CD14-positive monocyte (primary cell): Measurements from ENCODE around the gene RECK. TPM values are rescaled to one million over a fixed set of nuclear protein-coding genes. Genes with fewer than 3 reads are reported as not detected.
A peak's percentile ranks its signal among the peaks of the same experiment; 100 is the strongest.

Experiments used
- DNase-seq, 3 donors: peaks; one replicate each; pipeline ENCODE4 v3.0.0-alpha.2; 2011 to 2022
- H2AFZ ChIP-seq: 2 replicates; pipeline ENCODE4 v1.6.0; 2012; ENCODE audit warnings: mild to moderate bottlenecking, low read depth, low read length, inconsistent platforms; ENCODE audit not compliant: insufficient read depth, poor library complexity, severe bottlenecking
- H3K27ac ChIP-seq, 2 donors: 1 replicate in 1 of 2; 2 replicates in 1 of 2; pipeline ENCODE4 v1.5.1; 2012 to 2013; ENCODE audit warnings: low read length in 2 of 2, control low read depth in 1 of 2, inconsistent platforms in 1 of 2, low read depth in 1 of 2, mild to moderate bottlenecking in 1 of 2
- H3K27me3 ChIP-seq, 2 donors: one replicate each; pipeline versions ENCODE4 v1.6.0 to v1.6.1; 2011 to 2013; ENCODE audit warnings: low read length in 2 of 2; ENCODE audit not compliant: control insufficient read depth in 2 of 2, insufficient read depth in 2 of 2
- H3K36me3 ChIP-seq, 2 donors: replicated peaks in 1 of 2; 1 replicate in 1 of 2; 2 replicates in 1 of 2; pipeline versions ENCODE4 v1.5.1 to v1.6.1; 2012 to 2013; ENCODE audit warnings: low read length in 2 of 2, control low read depth in 1 of 2, inconsistent platforms in 1 of 2, mild to moderate bottlenecking in 1 of 2; ENCODE audit not compliant: insufficient read depth in 2 of 2, control insufficient read depth in 1 of 2
- H3K4me1 ChIP-seq, 2 donors: 1 replicate in 1 of 2; 2 replicates in 1 of 2; pipeline versions ENCODE4 v1.5.1 to v1.6.1; 2012 to 2013; ENCODE audit warnings: low read length in 2 of 2, control low read depth in 1 of 2, inconsistent platforms in 1 of 2, mild to moderate bottlenecking in 1 of 2, moderate library complexity in 1 of 2; ENCODE audit not compliant: insufficient read depth in 2 of 2, control insufficient read depth in 1 of 2
- H3K4me2 ChIP-seq: replicated peaks from 2 replicates; pipeline ENCODE3; 2012; ENCODE audit warnings: low read length, moderate library complexity, mild to moderate bottlenecking; ENCODE audit not compliant: poor library complexity, severe bottlenecking; ENCODE audit errors: extremely low read depth
- H3K4me3 ChIP-seq, 3 experiments: fragments of 200-600 bp in 1 of 3; sonication (generic) in 1 of 3; replicated peaks in 1 of 3; 1 replicate in 2 of 3; 2 replicates in 1 of 3; pipeline ENCODE4 v1.5.1; 2011 to 2013; ENCODE audit warnings: low read length in 3 of 3, mild to moderate bottlenecking in 3 of 3, control low read depth in 2 of 3, low read depth in 2 of 3, inconsistent platforms in 1 of 3, moderate library complexity in 1 of 3
- H3K79me2 ChIP-seq: 2 replicates; pipeline ENCODE4 v1.6.0; 2012; ENCODE audit warnings: mild to moderate bottlenecking, control low read depth, inconsistent platforms, low read length, moderate library complexity; ENCODE audit not compliant: insufficient read depth
- H3K9ac ChIP-seq: 2 replicates; pipeline ENCODE4 v1.6.0; 2017; ENCODE audit warnings: low read length, mild to moderate bottlenecking; ENCODE audit not compliant: insufficient read depth, poor library complexity, severe bottlenecking
- H3K9me3 ChIP-seq, 2 donors: replicated peaks in 1 of 2; 1 replicate in 1 of 2; 2 replicates in 1 of 2; pipeline versions ENCODE4 v1.5.1 to v1.6.1; 2012 to 2013; ENCODE audit warnings: low read length in 2 of 2, control low read depth in 1 of 2; ENCODE audit not compliant: control insufficient read depth in 1 of 2, insufficient read depth in 1 of 2
- H4K20me1 ChIP-seq: 2 replicates; pipeline ENCODE4 v1.6.0; 2012; ENCODE audit warnings: mild to moderate bottlenecking, low read length, control low read depth, moderate library complexity; ENCODE audit not compliant: insufficient read depth
- H3K27ac Mint-ChIP-seq, 7 donors: one replicate each; pipeline ENCODE4 v1.8.0; 2020; ENCODE audit warnings: mild to moderate bottlenecking in 7 of 7, mixed read lengths in 7 of 7, moderate library complexity in 6 of 7, inconsistent platforms in 2 of 7
- H3K27me3 Mint-ChIP-seq, 3 donors: one replicate each; pipeline ENCODE4 v1.8.0; 2021 to 2022; ENCODE audit warnings: low read depth in 3 of 3, mild to moderate bottlenecking in 3 of 3, mixed read lengths in 3 of 3, moderate library complexity in 3 of 3, inconsistent platforms in 1 of 3
- H3K36me3 Mint-ChIP-seq, 2 donors: one replicate each; pipeline ENCODE4 v1.8.0; 2020; ENCODE audit warnings: mixed read lengths in 2 of 2, inconsistent platforms in 1 of 2, mild to moderate bottlenecking in 1 of 2
- H3K4me1 Mint-ChIP-seq: one replicate; pipeline ENCODE4 v1.8.0; 2020; ENCODE audit warnings: mild to moderate bottlenecking, mixed read lengths
- H3K4me3 Mint-ChIP-seq, 2 donors: one replicate each; pipeline ENCODE4 v1.8.0; 2020; ENCODE audit warnings: mild to moderate bottlenecking in 2 of 2, mixed read lengths in 2 of 2, moderate library complexity in 1 of 2
- H3K9me3 Mint-ChIP-seq, 7 donors: one replicate each; pipeline ENCODE4 v1.8.0; 2020 to 2022; ENCODE audit warnings: mixed read lengths in 7 of 7, mild to moderate bottlenecking in 6 of 7, moderate library complexity in 6 of 7, inconsistent platforms in 2 of 7
- CTCF ChIP-seq: fragments of 200-600 bp; IDR thresholded peaks from one replicate; pipeline ENCODE4 v1.8.0; 2022; ENCODE audit warnings: antibody characterized with exemption, mild to moderate bottlenecking
- WGBS: methylation state at CpG from one replicate; pipeline ENCODE4 v1.1.5; 2013; ENCODE audit warnings: missing lambda C conversion rate; ENCODE audit not compliant: insufficient coverage; 5-methylcytosine and 5-hydroxymethylcytosine counted together
- intact Hi-C, 2 donors: fragments of 100-400 bp; cut with micrococcal nuclease; formaldehyde crosslinking; loops; one replicate each; pipeline versions ENCODE4 v1.15.0 to v1.15.1; 2023
- polyA plus RNA-seq, 3 donors: library from polyadenylated mRNA; depleted of rRNA in 1 of 3; unstranded in 2 of 3; stranded (reverse) in 1 of 3; fragments of 300-500 nt in 2 of 3; fragments of >200 nt in 1 of 3; fragmentation: Illumina TruSeq in 2 of 3; gene quantifications; 1 replicate in 2 of 3; 2 replicates in 1 of 3; pipeline ENCODE4 v1.2.3, GENCODE V29; 2012 to 2021

RECK gene
- polyA plus RNA-seq, 3 donors: 5.0 to 5.2 (median 5.1) TPM

- peak overlapping the region; percentile 94 for H3K4me2 ChIP-seq
- H3K4me1 ChIP-seq: peaks cover 46 to 57% of the 10 kb centered on the region in 2 donors
- H3K27me3 ChIP-seq: no peaks in the 10 kb centered on the region
- peaks cover 9 to 19% of the 10 kb centered on the region in 2 donors for H3K36me3 Mint-ChIP-seq
- H3K4me1 Mint-ChIP-seq: peaks cover 53% of the 10 kb centered on the region
- H3K27ac ChIP-seq: peak overlapping the region; percentile 16 to 99
- peak overlapping the region; percentile 58 to 98 (median 86) for H3K4me3 ChIP-seq
- DNase-seq: no peak
- peaks cover 15% of the 10 kb centered on the region for H4K20me1 ChIP-seq
- H3K27ac Mint-ChIP-seq: peak overlapping the region; percentile 23 to 96 (median 87)
- peak overlapping the region; percentile 95 for H2AFZ ChIP-seq
- TF ChIP-seq CTCF: no peak
- peak overlapping the region; percentile 79 to 91 for H3K4me3 Mint-ChIP-seq
- WGBS: 13% methylated on average over 18 of the region's 18 CpGs
- peaks cover 0 to 3% (median 0%) of the 10 kb centered on the region in 3 donors for H3K27me3 Mint-ChIP-seq
- H3K9me3 ChIP-seq: no peaks in the 10 kb centered on the region
- H3K9ac ChIP-seq: peak overlapping the region; percentile 93
- H3K36me3 ChIP-seq: no peaks in the 10 kb centered on the region
- intact Hi-C loops: loop anchor here (2.0 to 5.0 kb wide), 2 partner anchors 15 to 34 kb away; no protein-coding TSS in a partner anchor
- peaks cover 53% of the 10 kb centered on the region for H3K79me2 ChIP-seq
- H3K9me3 Mint-ChIP-seq: peaks cover 0 to 4% (median 0%) of the 10 kb centered on the region in 7 donors
Observed at GRCh38 chr9:36135741-36136271, 99.1 kb downstream of the RECK start.

GRCh38 chr9:36136272-36136893, 99.7 kb downstream of the RECK start, which contains the start of gene GLIPR2:
Gene GLIPR2 (plus strand): TSS chr9:36136733. CDS start chr9:36136779, 46 bp downstream.
- H3K79me2 ChIP-seq: peaks cover 59% of the 10 kb centered on the region
- TF ChIP-seq CTCF: peak; percentile 69
- peak within 1 kb of the TSS; percentile 75 to 99 for H3K27ac ChIP-seq
- H3K9ac ChIP-seq: peak within 1 kb of the TSS; percentile 93
- Mint-ChIP-seq H3K27me3 (peaks cover 0 to 3% (median 0%) of the 10 kb centered on the region in 3 donors), H3K4me3 (peak within 1 kb of the TSS; percentile 100), H3K4me1 (peaks cover 57% of the 10 kb centered on the region), H3K27ac (peak within 1 kb of the TSS; percentile 94 to 98 (median 96)), H3K9me3 (peaks cover 0 to 4% (median 0%) of the 10 kb centered on the region in 7 donors), H3K36me3 (peaks cover 9 to 24% of the 10 kb centered on the region in 2 donors)
- H3K4me1 ChIP-seq: peaks cover 51 to 62% of the 10 kb centered on the region in 2 donors
- H3K36me3 ChIP-seq: no peaks in the 10 kb centered on the region
- peak within 1 kb of the TSS; percentile 95 for H2AFZ ChIP-seq
- H4K20me1 ChIP-seq: peaks cover 15% of the 10 kb centered on the region
- H3K9me3 ChIP-seq: no peaks in the 10 kb centered on the region
- WGBS: under 1% methylated on average over 83 of the region's 83 CpGs
- intact Hi-C loops: loop anchor here (2.0 to 5.0 kb wide), 2 partner anchors 14 to 34 kb away; no protein-coding TSS in a partner anchor
- peak within 1 kb of the TSS; percentile 86 to 98 (median 96) for H3K4me3 ChIP-seq
- peak within 1 kb of the TSS; percentile 94 for H3K4me2 ChIP-seq
- DNase-seq: peak; percentile 73 to 84 (median 75)
- H3K27me3 ChIP-seq: no peaks in the 10 kb centered on the region
